ENCODE results near the gene KDSR.

DNA sequence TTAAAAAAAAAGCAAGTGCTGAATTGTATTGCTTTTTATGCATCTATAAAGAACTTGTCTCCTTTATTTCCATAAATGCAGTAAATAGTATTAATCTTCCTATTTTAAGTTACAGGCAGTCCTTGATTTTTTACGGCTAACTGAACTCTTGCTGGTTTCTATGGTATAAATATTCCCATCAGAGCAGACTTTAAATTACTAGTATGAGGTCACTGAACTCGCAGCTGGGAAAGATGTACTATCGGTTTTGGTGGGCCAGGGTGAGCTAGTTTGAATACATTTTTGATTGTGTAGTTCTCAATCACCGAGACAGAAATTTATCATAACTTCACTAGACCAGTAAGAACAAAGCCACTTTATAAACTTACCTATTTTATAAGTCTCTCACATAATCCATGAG is 20.9 kb upstream of the KDSR start:
- TF ChIP-seq TAF1 (IDR thresholded peaks at IDR 0.05; ENCODE audit: low read depth) (no peak), POLR2AphosphoS5 (IDR thresholded peaks at IDR 0.05) (no peak), REST (IDR thresholded peaks at IDR 0.05; ENCODE audit: borderline replicate concordance) (no peak), EZH2 (IDR thresholded peaks at IDR 0.05; ENCODE audit: borderline replicate concordance, insufficient read depth, low read length, poor library complexity, severe bottlenecking) (no peak)
- TF ChIP-seq, protein P1, sequence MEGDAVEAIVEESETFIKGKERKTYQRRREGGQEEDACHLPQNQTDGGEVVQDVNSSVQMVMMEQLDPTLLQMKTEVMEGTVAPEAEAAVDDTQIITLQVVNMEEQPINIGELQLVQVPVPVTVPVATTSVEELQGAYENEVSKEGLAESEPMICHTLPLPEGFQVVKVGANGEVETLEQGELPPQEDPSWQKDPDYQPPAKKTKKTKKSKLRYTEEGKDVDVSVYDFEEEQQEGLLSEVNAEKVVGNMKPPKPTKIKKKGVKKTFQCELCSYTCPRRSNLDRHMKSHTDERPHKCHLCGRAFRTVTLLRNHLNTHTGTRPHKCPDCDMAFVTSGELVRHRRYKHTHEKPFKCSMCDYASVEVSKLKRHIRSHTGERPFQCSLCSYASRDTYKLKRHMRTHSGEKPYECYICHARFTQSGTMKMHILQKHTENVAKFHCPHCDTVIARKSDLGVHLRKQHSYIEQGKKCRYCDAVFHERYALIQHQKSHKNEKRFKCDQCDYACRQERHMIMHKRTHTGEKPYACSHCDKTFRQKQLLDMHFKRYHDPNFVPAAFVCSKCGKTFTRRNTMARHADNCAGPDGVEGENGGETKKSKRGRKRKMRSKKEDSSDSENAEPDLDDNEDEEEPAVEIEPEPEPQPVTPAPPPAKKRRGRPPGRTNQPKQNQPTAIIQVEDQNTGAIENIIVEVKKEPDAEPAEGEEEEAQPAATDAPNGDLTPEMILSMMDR (IDR thresholded peaks at IDR 0.05; ENCODE audit: poor library complexity, severe bottlenecking): no peak
